Right renal cortex interstitium (tissue), 3 donors: ENCODE results near the gene GNG7. TPM values are rescaled to one million over a fixed set of nuclear protein-coding genes. Genes with fewer than 3 reads are reported as not detected.

ENCODE experiments used
- DNase-seq, 3 donors: peaks; one replicate each; pipeline ENCODE4 v3.0.0-alpha.2; 2013; ENCODE audit warnings: low read depth in 3 of 3, low spot score in 2 of 3
- polyA plus RNA-seq, 3 donors: library from polyadenylated mRNA; unstranded; fragments of 120-200 nt; gene quantifications; one replicate each; pipeline ENCODE4 v1.2.1, GENCODE V29; 2013; ENCODE audit not compliant: insufficient read length in 3 of 3

Gene GNG7
- 1 to 10 TPM; 4.9 to 5.2 (median 5.0) TPM for polyA plus RNA-seq

DNA sequence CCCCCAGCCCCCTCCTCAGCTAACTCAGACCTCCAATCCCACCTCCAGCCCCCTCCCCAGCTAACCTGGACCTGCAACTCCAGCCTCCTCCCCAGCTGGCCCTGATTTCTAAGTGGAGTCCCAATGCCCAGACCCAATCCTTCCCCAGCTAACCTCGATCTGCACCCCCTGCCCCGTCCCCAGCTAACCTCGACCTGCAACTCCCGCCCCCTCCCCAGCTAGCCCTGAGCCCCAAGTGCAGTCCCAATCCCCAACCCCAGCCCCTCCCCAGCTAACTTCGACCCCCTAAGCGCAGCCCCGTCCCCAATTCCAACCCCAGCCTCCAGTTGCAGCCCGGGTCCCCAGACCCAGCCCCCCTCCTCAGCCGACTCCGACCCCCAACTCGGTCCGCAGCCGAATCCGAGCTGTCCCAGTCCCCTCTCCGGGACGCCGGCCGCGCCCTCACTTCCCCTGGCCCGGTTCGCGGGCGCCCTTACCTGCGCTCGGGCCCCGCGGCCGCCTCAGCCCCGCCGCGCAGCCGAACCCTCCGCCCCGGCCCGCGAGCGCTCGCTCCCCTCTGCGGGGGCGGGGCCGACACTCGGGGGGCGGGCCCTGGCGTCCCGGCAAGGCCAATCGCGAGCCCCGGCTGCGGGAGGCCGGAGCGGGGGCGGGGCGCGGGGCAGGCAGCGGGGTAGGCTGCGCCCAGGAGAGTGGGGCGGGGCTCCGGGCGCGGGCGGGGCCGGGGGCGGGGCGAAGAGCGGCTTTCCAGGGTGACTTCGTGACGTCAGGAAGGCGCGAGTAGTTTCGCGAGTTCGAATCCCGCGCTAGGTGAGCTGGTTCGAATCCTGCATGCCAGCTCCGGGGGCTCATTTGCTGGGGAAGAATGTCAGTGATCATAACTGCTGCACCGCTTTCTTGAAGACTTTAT, at the start of gene GNG7:
Gene GNG7, minus strand, starts transcription at position 525 of the 907 bp plus-strand sequence. CDS start 182,006 bp downstream, outside the sequence.
- peak; percentile 10 to 82 (median 81) for DNase-seq

DNA sequence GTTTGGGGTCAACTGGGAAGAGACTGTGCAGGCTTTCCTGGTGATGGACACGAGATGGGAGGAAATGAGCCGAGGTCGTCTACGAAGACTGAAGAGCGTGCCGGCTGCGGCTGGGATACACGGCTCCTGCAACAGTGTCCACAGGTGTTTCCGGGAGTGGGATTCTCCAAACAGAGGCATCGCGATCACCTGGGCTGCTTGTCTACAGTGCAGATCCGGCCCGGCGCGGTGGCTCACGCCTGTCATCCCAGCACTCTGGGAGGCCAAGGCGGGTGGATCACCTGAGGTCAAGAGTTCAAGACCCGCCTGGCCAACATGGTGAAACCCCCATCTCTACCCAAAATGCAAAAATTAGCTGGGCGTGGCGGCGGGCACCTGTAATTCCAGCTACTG, 48.9 kb upstream of the GNG7 start:
- DNase-seq: no peak

DNA sequence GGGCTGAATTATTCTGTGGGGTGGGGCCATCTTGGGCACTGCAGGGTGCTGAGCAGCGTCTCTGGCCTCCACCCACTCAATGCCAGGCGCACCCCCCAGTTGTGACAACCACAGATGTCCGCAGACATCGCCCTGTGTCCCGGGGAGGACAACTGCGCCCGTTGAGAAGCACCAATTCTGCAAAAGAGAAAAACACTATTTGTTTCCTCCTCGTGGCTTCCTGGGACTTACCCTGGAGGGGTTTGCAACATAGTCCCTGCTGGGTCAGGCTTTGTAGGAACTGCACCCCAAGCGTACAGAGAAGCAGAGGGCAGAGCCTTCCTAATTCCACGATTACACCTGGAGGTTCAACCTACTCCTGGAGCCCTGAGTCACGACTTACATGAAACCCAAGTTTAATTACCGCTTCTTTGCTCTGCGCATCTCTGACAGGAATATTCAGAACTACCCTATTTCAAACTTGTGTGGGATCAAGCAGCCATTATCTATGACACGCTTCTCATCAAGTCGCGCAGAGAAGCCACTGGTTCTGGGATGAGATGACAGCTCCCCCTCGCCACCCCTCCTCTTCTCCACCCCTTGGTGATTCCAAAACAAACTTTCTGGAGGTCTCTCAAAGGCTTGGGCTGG, 48.4 kb upstream of the GNG7 start:
- DNase-seq: no peak

DNA sequence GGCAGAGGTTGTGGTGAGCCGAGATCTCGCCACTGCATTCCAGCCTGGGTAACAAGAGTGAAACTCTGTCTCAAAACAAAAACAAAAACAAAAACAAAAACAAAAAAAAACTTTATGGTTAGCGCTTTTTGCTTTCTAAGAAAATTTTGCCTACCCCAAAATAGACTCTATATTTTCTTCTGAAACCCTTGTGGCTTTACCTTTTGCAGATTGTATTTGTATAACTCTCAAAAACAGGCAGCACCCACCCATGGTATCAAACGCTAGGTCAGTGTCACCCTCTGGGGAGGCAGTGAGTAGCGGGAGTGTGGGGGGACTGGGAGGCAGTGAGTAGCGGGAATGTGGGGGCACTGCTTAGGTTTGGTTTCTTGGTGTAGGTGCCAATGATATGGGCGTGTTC, 44.9 kb upstream of the GNG7 start:
- no peak for DNase-seq

DNA sequence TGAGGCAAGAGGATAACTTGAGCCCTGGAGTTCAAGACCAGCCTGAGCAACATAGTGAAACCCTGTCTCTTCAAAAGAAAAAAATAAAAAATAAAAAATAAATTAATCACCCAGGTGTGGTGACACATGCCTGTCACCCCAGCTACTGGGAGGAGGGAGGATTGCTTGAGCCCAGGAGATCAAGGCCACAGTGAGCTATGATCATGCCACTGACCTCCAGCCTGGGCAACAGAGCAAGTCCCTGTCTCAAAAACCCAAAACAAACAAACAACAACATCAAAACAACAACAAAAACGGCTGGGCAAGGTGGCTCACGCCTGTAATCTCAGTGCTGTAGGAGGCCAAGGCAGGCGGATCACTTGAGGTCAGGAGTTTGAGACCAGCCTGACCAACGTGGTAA, 41.6 kb upstream of the GNG7 start:
- DNase-seq: no peak

DNA sequence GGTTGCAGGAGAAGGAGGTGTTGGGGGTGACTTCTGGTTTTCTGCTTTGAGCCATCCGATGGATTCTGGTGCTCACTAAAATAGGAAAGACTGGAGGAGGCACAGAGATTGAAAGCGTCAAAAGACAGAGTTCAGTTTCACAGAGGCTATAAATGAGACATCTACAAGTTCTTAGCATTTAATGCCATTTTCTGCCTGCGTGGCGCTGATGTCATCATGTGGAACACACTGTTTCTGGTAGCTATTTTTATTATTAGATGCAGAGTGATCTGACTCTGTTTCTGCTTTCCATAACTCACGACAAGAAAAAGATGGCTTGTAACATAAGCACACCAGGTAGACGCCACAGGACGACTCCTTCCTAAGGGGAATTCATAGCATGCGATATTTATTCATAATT, 40.6 kb upstream of the GNG7 start:
- DNase-seq: no peak

DNA sequence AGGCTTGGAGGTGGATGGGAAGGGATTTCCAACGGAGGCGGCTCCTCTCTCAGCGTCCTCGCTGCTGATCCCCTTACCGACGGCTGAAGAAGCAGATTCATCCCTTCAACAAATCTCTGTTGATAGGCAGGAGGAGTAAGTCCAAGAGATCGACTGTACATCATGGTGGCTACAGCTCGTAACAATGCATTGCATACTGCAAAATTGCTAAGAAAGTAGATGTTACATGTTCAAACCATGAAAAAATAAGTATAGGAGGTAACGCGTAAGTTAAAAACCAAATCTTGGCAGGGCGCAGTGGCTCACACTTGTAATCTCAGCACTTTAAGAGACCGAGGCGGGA, 37.8 kb upstream of the GNG7 start:
- no peak for DNase-seq

DNA sequence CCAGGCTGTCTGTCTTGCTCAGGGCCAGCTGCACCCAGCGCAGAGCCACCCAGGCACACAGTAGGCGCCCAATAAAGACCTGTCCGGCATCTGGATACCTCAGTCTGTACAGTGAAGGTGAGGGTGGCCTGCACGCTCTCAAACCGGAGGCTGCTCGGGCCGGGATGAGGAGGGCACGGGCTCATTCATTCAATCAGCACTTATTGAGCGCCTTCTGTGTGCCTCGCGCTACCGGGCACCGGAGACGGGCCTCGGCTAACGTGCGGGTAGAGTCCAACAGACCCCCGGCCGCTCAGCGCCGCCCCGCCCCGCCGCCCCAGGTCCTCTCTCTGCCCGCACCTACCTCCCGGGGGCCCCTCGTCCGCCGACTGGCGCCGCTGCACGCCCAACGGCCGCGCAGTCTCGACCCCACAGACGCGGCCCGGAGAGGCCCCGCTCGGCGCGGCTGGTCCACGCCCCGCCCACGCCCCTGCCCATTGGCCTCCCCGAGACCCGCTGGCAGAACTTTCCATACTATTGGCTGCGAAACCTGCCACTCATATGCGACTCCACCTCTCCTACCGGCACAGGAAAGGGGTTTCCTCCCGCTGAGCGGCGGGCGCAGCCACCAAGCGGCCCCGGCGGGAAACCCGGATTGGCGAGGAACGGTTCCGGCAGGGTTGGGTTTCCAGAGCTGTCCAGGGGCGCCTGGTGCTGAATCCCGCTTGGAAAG, 37.3 kb upstream of the GNG7 start, which contains the start of gene SLC39A3:
Gene SLC39A3, minus strand, starts transcription at position 416 of the 712 bp plus-strand sequence. CDS start 2,760 bp downstream, outside the sequence.
- DNase-seq: peak; percentile 92 to 97 (median 95)

DNA sequence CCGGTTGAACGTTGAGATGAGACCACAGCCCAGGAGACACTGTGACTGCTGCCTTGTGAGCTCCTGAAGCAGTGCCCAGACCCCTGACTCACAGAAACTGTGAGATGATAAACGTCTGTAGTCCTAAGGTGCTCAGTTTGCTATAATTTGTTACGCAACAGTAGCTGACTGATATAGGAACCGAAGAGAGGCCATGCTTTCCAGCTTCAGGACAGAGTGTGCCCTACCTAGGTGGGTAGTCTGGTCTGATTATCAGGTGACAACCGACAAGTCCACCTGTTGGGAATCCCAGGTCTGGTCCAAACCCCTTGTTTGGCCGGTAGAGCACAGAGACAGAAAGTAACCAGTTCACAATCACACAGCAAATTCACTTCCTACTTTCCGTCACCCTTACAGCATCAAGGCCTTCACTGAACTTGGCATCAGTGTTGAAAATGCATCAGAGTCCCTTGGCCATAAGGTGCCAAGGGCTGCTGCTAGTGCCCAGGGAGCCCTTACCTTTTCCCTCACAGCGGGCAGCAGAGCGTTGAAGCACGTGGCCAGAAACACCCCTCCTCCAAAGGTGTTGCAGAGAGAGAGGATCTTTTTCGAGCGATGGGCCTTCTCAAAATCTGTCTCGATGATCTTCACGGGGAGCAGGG, 34.2 kb upstream of the GNG7 start:
- no peak for DNase-seq

DNA sequence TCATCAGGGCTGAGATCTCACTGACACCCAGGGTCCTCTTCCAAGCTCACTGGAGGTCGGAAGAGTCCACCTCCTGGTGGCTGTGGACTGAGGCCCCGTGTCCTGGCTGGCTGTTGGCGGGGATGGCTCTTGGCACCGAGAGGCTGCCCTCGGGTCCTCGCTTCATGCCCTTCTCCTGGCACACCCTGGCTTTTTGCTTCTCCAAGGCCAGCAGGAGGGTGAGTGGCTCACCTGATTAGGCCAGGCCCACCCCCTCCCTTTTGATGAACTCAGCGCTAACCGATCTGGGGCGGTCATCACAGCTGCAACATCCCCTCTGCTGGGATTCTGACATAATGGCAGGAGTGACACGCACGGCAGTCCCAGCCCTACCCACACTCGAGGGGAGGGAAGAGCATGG, 32.9 kb upstream of the GNG7 start:
- no peak for DNase-seq

DNA sequence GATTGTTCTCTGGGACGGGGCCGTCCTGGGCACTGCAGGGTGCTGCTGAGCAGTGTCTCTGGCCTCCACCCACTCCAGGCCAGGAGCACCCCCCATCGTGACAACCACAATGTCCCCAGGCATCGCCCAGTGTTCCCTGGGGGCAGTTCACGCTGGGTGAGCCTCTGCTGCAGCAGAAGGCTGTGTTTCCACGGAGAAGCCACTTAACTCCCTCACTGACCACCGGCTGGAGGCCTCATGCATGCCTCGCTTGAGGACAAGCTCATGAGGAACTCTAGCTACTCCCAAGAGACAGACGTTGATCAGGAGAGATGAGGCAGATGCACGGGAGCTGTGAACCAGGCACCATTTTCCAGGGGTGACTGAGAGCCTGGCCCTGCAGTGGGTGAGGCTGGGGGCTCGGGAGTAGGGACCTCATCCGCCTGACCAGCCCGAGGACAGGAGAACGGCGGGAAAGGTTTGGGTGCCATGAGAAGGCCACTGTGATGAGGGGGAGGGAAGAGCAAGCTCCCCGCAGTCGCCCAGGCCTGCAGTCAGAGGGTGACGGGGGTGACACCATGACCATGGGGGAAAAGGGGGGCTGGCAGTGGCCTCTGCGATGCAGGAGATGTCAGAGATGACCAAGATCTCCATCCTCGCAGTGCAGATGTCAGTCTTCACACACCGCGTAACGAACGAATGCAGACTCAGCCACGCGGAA, 32.2 kb upstream of the GNG7 start:
- DNase-seq: no peak

DNA sequence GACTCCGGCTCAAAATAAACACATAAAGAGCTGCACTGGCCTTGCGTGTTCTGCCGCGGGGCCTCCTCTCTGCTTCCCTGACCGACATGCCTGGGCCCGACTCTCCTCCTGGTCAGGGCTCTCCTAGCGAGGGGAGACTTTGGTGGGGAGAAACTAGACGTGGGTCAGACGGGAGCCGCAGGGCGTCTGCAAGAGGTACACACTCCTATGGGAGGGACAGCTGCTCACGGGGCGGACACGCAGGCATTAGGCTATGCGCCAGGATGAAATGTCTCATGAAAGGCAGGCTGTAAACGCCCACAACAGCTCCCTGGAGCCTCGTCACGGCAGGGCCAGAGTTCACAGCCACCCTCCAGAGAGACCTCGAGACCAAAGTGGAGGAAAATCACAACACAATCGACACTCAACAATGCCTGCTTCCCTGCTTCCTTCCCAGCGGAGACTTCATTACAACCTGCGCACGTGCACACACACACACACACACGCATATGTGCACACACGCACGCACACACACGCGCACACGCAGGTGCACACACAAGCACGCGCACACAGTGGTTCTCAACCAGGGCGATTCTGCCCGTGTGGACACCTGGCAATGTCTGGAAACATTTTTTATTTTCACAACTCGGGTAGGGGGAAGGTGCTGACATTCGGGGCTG, 31.6 kb upstream of the GNG7 start:
- DNase-seq: no peak

DNA sequence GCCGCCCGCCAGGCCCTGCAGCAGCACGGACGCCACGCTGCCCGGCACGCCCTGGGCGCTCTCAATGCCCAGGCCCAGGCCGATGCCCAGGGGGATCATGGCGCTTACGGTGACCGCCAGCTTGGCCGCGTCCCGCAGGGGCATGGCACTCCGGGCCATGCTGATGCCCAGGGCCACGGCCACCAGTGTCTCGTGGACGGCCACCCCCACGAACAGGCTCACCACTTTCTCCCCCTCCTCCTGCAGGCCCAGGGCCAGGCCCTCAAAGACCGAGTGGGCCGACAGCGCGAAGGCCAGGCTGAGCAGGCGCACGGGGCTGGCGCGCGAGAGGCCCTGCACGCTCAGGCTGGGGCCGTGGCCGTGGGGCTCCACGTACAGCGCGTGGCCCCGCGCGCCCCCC, 30.4 kb upstream of the GNG7 start:
- no peak for DNase-seq

DNA sequence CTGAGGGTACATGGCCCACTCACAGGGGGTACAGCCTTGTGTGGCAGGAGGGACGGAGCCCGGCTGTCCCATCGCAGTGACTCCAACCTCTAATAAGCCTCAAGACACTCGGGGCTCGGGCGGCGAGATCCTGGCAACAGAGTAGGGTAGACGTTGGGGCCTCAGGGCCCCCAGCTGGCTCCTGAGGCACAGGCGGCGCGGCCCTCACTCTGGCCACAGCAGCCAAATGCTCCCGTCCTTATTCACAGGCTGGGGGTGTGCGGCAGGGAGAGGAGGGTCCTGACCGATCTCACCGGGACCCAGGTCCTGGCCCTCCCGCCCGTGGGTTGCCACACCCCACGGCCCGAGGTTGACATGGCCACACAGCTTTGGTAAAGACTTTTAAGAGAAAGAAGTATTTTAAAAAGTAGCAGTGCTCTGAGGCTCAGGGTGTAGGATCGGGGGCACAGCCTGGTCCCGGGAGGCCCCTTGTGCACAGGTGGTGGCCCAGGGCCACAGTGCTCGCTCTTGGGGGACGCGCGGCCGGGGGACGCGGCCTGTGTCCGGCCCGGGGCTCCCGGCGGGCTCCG, 29.7 kb upstream of the GNG7 start:
- DNase-seq: no peak

DNA sequence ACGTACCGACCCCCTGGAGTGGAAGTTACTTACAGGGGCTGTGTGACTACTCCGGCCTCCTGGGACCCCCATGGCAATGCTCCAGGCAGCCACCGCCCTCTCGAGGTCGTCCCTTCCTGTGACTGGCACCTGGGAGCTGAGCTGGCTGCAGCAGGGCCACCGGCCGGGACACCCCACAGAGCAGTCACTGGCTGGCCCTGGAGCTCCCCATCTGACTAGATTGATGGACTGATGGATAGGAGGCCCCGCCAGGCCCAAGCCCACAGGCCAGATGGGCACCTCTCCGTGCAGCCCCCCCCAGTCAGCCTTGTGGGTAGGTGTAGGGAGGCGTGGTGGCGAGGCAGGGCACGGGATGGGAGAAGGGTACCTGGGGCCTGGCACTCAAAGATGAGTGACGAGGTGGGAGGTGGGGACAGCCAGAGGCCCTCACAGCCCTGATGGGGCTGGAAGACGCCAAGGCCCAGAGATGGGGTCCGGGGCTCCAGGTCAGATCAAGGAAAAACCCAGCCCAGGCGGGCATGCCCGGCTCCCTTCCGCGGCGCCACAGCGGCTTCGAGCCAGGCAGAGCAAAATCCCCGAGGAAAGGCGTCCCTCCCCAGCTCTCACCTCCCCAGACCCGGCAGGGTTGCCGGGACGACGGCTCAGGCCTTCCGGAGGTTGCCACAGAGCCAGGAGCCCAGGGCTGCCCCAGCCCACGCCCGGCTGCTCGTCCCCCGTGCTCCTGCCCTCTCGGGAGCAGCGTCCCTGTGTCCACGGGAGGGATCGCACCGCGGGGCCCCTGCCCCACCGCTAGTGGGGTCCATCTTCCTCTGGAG, 28.9 kb upstream of the GNG7 start:
- DNase-seq: no peak

DNA sequence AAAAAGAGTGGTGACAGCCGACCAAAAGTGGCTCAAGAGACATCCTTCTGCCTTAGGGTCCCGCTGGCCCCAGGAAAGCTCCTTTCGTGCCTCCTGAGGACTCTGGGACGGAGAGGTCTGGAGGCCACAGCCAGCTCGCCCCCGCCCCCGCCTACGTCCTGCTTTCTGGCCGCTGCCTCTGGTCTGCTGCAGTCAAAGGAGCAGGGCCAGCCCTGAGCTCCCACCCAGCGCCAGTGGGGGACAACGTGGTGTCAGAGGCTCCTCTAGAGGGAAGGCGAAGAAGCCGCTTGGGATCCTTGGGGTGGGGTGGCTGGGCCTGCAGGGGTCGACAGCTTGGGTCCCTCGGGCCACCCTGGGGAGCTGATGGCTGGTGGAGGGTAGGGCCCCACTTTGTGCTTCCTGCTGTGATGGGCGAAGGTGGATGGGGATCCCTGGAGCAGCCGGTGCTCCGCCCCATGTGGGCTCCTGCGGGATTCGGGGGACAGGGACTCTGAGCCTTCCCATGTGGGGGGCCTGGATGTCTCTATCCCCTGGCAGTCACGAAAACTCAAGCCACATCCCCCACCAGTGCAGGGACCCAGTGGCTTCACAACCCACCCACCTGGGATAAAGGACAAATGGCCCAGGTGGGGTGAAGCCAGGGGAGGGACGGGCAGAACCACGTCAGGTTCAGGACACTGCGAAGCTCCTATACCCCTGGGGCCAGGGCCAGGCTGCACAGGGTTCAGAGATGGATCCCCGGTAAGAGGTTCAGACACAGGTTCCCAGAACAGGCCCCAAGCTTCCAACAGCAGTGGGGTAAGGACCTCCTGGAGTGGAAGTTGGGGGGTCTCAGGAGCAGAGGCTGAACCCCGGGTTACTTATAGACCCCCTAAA, 27.7 kb upstream of the GNG7 start:
- no peak for DNase-seq

DNA sequence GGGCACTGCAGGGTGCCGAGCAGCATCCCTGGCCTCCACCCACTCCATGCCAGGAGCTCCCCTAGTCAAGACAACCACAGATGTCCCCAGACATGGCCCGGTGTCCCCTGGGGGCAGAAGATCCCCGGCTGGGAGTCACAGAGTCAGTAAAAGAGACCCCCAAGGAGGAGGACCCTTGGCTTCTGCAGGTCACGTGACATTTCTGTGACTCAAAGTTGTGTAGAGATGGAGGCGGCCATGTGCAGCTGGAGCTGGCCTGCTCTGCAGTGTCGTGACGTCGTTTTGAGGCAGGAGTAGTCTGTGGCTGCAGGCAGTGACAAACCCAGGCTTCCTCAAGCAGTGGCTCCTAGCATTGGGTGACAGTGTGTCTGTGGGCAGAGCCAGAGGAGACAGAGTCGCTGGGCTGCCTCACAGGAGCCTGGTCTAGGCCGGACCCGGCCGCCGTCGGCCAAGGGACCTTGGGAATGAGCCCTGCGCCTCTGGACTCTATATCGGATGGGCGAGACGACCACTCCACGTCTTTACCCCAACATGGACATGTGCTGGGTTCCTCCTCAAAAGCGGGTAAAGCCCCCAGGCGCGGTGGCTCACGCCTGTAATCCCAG, 26.4 kb upstream of the GNG7 start:
- DNase-seq: no peak
